ENCODE results near the gene SPINDOC. TPM values are rescaled to one million over a fixed set of nuclear protein-coding genes. Genes with fewer than 3 reads are reported as not detected.
"Not testable (repeated sequence)": the region's sequence is repeated elsewhere in the genome, so short reads cannot be mapped to it uniquely, and the experiment has no call there.

The SPINDOC gene
- total RNA-seq, 1 donor from 2014 or later, result 61.6 TPM

- no peak for TF ChIP-seq CTCF (conservative IDR thresholded peaks at IDR 0.05)
- no peak overlapping the region for H3K4me3 Mint-ChIP-seq
- H3K9me3 Mint-ChIP-seq, result no peaks in the 10 kb centered on the region
- peaks cover 13% of the 10 kb centered on the region for H3K36me3 Mint-ChIP-seq
- no peak for DNase-seq (ENCODE audit: extremely low spot score, unreplicated experiment)
- no peaks in the 10 kb centered on the region for H3K27me3 Mint-ChIP-seq
- H3K27ac Mint-ChIP-seq, result no peak overlapping the region
- H3K4me1 Mint-ChIP-seq (ENCODE audit: unreplicated experiment), result peaks cover 14% of the 10 kb centered on the region
These were observed 40.2 kb downstream of the SPINDOC start for GRCh38 chr11:63853476-63853875.

- Mint-ChIP-seq H3K27me3 (no peaks in the 10 kb centered on the region), H3K9me3 (no peaks in the 10 kb centered on the region), H3K27ac (no peak overlapping the region), H3K4me1 (ENCODE audit: unreplicated experiment) (peaks cover 14% of the 10 kb centered on the region), H3K4me3 (no peak overlapping the region), H3K36me3 (peaks cover 13% of the 10 kb centered on the region)
- no peak for DNase-seq (ENCODE audit: extremely low spot score, unreplicated experiment)
- no peak for TF ChIP-seq CTCF (conservative IDR thresholded peaks at IDR 0.05)
These were observed 41.4 kb downstream of the SPINDOC start for GRCh38 chr11:63854696-63855095.

- Mint-ChIP-seq H3K4me3 (no peak overlapping the region), H3K4me1 (ENCODE audit: unreplicated experiment) (peaks cover 11% of the 10 kb centered on the region), H3K9me3 (no peaks in the 10 kb centered on the region), H3K27me3 (no peaks in the 10 kb centered on the region), H3K36me3 (peaks cover 16% of the 10 kb centered on the region), H3K27ac (no peak overlapping the region)
- no peak for DNase-seq (ENCODE audit: extremely low spot score, unreplicated experiment)
- no peak for TF ChIP-seq CTCF (conservative IDR thresholded peaks at IDR 0.05)
These were observed 42.7 kb downstream of the SPINDOC start for GRCh38 chr11:63855975-63856374.

- Mint-ChIP-seq H3K27me3 (no peaks in the 10 kb centered on the region), H3K9me3 (no peaks in the 10 kb centered on the region), H3K4me3 (no peak overlapping the region), H3K36me3 (peaks cover 21% of the 10 kb centered on the region), H3K4me1 (ENCODE audit: unreplicated experiment) (peaks cover 17% of the 10 kb centered on the region), H3K27ac (peak overlapping the region; percentile 65)
- TF ChIP-seq CTCF (conservative IDR thresholded peaks at IDR 0.05), result no peak
- no peak for DNase-seq (ENCODE audit: extremely low spot score, unreplicated experiment)
These were observed 45.6 kb downstream of the SPINDOC start for GRCh38 chr11:63858628-63859550.

DNA sequence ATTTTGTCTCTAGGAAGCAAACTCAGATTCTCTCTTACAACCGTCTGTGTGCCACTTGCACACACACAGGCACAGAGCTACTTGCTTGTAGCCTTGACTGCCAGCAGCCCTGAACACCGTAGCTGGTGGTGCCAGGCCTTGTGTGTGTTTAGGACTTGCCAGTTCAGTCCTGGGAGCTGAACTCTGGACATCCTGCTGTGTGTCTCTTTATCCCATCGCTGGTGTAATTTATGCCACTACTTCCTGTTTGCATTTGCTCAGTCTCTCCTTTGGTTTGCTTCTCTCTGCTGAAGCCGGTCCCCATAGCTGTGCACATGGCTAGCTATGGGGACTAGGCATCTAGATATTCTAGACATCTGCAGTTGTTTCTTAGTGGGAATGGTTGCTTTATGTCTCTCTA, 49.7 kb downstream of the SPINDOC start:
- Mint-ChIP-seq H3K4me1 (ENCODE audit: unreplicated experiment) (peaks cover 33% of the 10 kb centered on the region), H3K27me3 (no peaks in the 10 kb centered on the region), H3K4me3 (no peak overlapping the region), H3K27ac (peak overlapping the region; percentile 64), H3K9me3 (no peaks in the 10 kb centered on the region), H3K36me3 (peaks cover 27% of the 10 kb centered on the region)
- no peak for DNase-seq (ENCODE audit: extremely low spot score, unreplicated experiment)
- no peak for TF ChIP-seq CTCF (conservative IDR thresholded peaks at IDR 0.05)

- not testable (repeated sequence) for H3K4me3 Mint-ChIP-seq
These were observed 50.4 kb downstream of the SPINDOC start for GRCh38 chr11:63863620-63864019.

More at GRCh38 chr11:63863620-63864019, 50.4 kb downstream of the SPINDOC start:
- DNase-seq (ENCODE audit: extremely low spot score, unreplicated experiment); H3K27me3 Mint-ChIP-seq; H3K9me3 Mint-ChIP-seq; H3K27ac Mint-ChIP-seq: not testable (repeated sequence)
- peaks cover 38% of the 10 kb centered on the region for H3K4me1 Mint-ChIP-seq (ENCODE audit: unreplicated experiment)
- peaks cover 32% of the 10 kb centered on the region for H3K36me3 Mint-ChIP-seq

All from type B pancreatic cell (in vitro differentiated cells).